GM12864 (cell line): ENCODE data around the gene RNF220.

ENCODE experiments used
- DNase-seq: peaks from one replicate; pipeline ENCODE4 v3.0.0-alpha.2; 2011; ENCODE audit warnings: low read depth
- H3K4me3 ChIP-seq: 2 replicates; pipeline ENCODE4 v1.5.1; 2011; ENCODE audit warnings: mild to moderate bottlenecking, low read depth, low read length, control low read depth
- TF ChIP-seq, protein P1 (sequence below): IDR thresholded peaks from 2 replicates; pipeline ENCODE4 v1.5.1; 2011; ENCODE audit warnings: low read depth, mild to moderate bottlenecking, moderate library complexity, low read length, control low read depth, inconsistent platforms; ENCODE audit errors: missing control alignments

The RNF220 gene

GRCh38 chr1:44688760-44689446 is 283.8 kb downstream of the RNF220 start:
- TF ChIP-seq, protein P1, sequence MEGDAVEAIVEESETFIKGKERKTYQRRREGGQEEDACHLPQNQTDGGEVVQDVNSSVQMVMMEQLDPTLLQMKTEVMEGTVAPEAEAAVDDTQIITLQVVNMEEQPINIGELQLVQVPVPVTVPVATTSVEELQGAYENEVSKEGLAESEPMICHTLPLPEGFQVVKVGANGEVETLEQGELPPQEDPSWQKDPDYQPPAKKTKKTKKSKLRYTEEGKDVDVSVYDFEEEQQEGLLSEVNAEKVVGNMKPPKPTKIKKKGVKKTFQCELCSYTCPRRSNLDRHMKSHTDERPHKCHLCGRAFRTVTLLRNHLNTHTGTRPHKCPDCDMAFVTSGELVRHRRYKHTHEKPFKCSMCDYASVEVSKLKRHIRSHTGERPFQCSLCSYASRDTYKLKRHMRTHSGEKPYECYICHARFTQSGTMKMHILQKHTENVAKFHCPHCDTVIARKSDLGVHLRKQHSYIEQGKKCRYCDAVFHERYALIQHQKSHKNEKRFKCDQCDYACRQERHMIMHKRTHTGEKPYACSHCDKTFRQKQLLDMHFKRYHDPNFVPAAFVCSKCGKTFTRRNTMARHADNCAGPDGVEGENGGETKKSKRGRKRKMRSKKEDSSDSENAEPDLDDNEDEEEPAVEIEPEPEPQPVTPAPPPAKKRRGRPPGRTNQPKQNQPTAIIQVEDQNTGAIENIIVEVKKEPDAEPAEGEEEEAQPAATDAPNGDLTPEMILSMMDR = no peak
- no peak for DNase-seq
- H3K4me3 ChIP-seq = no peak overlapping the region

DNA sequence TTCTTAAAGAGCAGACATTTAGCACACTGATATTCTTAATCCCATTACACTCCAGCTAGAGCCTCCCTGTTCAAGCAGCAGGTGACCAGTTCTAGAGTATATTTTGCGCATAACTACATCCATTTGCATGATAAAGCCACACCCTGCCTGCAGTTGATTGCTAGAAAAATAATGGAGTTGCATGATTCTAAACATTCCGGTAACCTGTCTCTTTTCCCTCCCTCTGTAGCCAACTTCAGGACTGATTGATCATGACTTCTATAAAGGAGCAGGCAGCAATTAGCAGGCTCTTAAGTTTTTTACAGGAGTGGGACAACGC is 284.4 kb downstream of the RNF220 start:
- no peak for DNase-seq
- H3K4me3 ChIP-seq = no peak overlapping the region
- TF ChIP-seq, protein P1 = no peak

DNA sequence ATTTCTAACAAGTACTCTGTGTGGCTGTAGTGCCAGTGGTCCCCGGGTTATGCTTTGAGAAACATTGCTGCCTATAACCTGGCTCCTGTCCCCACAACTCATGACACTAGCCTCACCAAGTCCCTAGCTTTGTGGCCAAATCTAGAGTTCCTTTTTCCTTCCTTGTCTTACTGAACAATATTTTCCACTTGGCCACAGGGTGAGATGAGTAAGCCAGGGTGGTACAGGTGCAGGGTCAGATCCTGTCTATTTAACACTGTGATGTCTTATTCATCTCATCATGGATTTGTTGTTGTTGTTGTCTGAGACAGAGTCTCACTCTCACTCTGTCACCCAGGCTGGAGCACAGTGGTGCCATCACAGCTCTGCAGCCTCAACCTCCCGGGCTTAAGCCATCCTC is 288.1 kb downstream of the RNF220 start:
- no peak overlapping the region for H3K4me3 ChIP-seq
- TF ChIP-seq, protein P1 = no peak
- no peak for DNase-seq

GRCh38 chr1:44693900-44694299 is 288.8 kb downstream of the RNF220 start:
- TF ChIP-seq, protein P1 = no peak
- DNase-seq = no peak
- H3K4me3 ChIP-seq = no peak overlapping the region

GRCh38 chr1:44694863-44695478 is 289.9 kb downstream of the RNF220 start:
- TF ChIP-seq, protein P1 = no peak
- DNase-seq = peak; percentile 85
- H3K4me3 ChIP-seq = no peak overlapping the region

DNA sequence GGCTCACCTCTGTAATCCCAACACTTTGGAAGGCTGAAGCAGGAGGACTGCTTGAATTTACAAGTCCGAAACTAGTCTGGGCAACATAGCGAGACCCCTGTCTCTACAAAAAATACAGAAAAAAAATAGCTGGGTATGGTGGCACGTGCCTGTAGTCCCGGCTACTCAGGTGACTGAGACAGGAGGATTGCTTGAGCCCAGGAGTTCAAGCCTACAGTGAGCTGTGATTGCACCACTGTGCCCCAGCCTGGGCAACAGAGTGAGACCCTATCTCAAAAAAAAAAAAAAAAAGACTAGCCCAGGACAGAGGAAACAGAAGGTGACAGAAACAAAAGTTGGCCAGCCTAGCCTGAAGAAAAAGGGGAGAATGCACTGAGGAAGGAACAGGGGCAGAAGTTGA is 290.6 kb downstream of the RNF220 start:
- H3K4me3 ChIP-seq = no peak overlapping the region
- TF ChIP-seq, protein P1 = no peak
- no peak for DNase-seq

GRCh38 chr1:44696101-44696500 is 291.0 kb downstream of the RNF220 start:
- TF ChIP-seq, protein P1 = no peak
- H3K4me3 ChIP-seq = no peak overlapping the region
- no peak for DNase-seq
